Measurements from ENCODE around the gene SYT9.

DNA sequence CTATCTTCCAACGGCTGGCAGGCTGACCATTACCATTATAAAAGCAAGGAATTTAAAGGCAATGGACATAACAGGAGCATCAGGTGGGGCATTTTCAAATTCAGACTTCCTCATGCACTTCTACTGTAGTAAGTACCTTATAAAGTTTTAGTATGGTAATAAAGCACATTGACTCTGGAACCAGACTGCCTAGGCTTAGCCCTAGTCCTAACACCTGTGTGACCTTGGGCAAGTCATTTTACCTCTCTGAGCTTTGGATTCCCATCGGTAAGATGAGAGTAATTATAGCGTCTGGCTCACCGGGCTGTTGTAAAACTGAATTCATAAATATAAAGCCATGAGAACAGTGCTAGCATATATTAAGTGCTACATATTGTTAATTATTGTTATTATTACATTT lies 164.4 kb downstream of the SYT9 start:
- TF ChIP-seq CTCF (IDR thresholded peaks at IDR 0.05; ENCODE audit: low read depth, low read length) (no peak), EZH2phosphoT487 (IDR thresholded peaks at IDR 0.05; ENCODE audit: low read depth) (no peak)
